ENCODE results near the gene WDR74. TPM values are rescaled to one million over a fixed set of nuclear protein-coding genes. Genes with fewer than 3 reads are reported as not detected.

The WDR74 gene
- total RNA-seq, 2 donors from 2014 or later, result 44.6 to 48.1 TPM

DNA sequence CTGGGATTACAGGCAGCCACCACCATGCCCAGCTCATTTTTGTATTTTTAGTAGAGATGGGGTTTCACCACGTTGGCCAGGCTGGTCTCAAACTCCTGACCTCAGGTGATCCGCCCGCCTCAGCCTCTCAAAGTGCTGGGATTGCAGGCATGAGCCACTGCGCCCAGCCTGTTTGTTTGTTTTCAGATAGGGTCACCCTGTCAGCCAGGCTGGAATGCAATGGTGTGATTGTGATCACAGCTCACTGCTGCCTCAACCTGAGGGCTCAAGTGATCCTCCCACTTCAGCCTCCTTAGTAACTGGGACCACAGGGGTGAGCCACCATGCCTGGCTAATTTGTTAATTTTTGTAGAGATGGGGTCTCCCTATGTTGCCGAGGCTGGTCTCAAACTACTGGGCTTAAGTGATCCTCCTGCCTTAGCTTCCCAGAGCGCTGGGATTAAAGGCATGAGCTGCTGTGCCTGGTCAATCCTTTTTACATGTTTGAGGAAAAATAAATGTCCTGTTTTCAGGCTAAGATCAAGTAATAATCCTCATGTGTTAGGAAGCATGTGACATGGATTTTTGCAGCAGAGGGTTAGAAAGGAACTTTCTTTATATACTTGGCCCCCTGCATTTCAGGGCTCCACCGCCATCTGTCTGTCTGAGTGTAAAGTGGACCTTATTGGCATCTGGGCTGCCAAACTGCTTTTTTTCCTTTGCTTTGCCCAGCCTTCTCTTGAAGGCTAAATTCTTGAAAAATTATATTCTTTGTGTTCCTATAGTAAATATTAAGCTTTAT lies 36.5 kb upstream of the WDR74 start:
- Histone ChIP-seq H3K4me1 (ENCODE audit: control insufficient read depth, insufficient read depth, low read length) (peaks cover 8% of the 10 kb centered on the region), H3K9me3 (ENCODE audit: control insufficient read depth, low read length) (no peaks in the 10 kb centered on the region), H3K4me3 (ENCODE audit: low read length) (no peak overlapping the region), H3K27ac (ENCODE audit: low read depth, low read length) (no peak overlapping the region), H3K27me3 (ENCODE audit: control insufficient read depth, insufficient read depth, low read length, poor library complexity, severe bottlenecking) (no peaks in the 10 kb centered on the region), H3K9ac (ENCODE audit: extremely low read depth, low read length, poor library complexity, severe bottlenecking) (no peak overlapping the region), H3K36me3 (ENCODE audit: control insufficient read depth, insufficient read depth, low read length) (peaks cover 57% of the 10 kb centered on the region)
- H3K4me3 Mint-ChIP-seq, result no peak overlapping the region
- no peaks in the 10 kb centered on the region for H3K27me3 Mint-ChIP-seq (ENCODE audit: insufficient read depth)
- peaks cover 46% of the 10 kb centered on the region for H3K36me3 Mint-ChIP-seq (ENCODE audit: low read depth)
- peaks cover 22% of the 10 kb centered on the region for H3K4me1 Mint-ChIP-seq
- no peaks in the 10 kb centered on the region for H3K9me3 Mint-ChIP-seq
- TF ChIP-seq, protein P1, sequence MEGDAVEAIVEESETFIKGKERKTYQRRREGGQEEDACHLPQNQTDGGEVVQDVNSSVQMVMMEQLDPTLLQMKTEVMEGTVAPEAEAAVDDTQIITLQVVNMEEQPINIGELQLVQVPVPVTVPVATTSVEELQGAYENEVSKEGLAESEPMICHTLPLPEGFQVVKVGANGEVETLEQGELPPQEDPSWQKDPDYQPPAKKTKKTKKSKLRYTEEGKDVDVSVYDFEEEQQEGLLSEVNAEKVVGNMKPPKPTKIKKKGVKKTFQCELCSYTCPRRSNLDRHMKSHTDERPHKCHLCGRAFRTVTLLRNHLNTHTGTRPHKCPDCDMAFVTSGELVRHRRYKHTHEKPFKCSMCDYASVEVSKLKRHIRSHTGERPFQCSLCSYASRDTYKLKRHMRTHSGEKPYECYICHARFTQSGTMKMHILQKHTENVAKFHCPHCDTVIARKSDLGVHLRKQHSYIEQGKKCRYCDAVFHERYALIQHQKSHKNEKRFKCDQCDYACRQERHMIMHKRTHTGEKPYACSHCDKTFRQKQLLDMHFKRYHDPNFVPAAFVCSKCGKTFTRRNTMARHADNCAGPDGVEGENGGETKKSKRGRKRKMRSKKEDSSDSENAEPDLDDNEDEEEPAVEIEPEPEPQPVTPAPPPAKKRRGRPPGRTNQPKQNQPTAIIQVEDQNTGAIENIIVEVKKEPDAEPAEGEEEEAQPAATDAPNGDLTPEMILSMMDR (conservative IDR thresholded peaks at IDR 0.05), result peak; percentile 34
- 86 to 100% methylated on average over 6 to 7 of the region's 7 CpGs for WGBS, 2 experiments (ENCODE audit: insufficient coverage in 1 of 2, insufficient read length in 1 of 2)
- DNase-seq, result no peak
- H3K27ac Mint-ChIP-seq, result peak overlapping the region; percentile 76

DNA sequence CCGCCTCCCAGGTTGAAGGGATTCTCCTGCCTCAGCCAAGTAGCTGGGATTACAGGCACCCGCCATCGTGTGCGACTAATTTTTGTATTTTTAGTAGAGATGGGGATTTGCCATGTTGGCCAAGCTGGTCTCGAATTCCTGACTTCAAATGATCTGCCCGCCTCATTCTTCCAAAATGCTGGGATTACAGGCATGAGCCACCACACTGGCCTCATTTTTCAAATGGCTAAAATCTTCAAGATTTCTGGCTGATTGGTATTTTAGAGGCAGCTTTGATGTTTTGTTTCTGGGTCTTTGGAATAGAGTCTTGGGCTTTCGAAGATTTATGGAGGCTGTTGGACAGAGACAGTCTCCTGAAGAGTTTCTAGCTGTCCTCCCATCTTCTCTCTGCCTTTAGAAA lies 35.5 kb upstream of the WDR74 start:
- Mint-ChIP-seq H3K27ac (peak overlapping the region; percentile 39), H3K4me3 (no peak overlapping the region), H3K9me3 (no peaks in the 10 kb centered on the region), H3K4me1 (peaks cover 15% of the 10 kb centered on the region), H3K36me3 (ENCODE audit: low read depth) (peaks cover 49% of the 10 kb centered on the region), H3K27me3 (ENCODE audit: insufficient read depth) (no peaks in the 10 kb centered on the region)
- H3K4me3 ChIP-seq (ENCODE audit: low read length), result no peak overlapping the region
- DNase-seq, result no peak
- no peaks in the 10 kb centered on the region for H3K27me3 ChIP-seq (ENCODE audit: control insufficient read depth, insufficient read depth, low read length, poor library complexity, severe bottlenecking)
- H3K9ac ChIP-seq (ENCODE audit: extremely low read depth, low read length, poor library complexity, severe bottlenecking), result no peak overlapping the region
- H3K9me3 ChIP-seq (ENCODE audit: control insufficient read depth, low read length), result no peaks in the 10 kb centered on the region
- TF ChIP-seq, protein P1 (conservative IDR thresholded peaks at IDR 0.05), result no peak
- 94 to 95% methylated on average over 7 of the region's 7 CpGs for WGBS, 2 experiments (ENCODE audit: insufficient coverage in 1 of 2, insufficient read length in 1 of 2)
- H3K4me1 ChIP-seq (ENCODE audit: control insufficient read depth, insufficient read depth, low read length), result peaks cover 8% of the 10 kb centered on the region
- no peak overlapping the region for H3K27ac ChIP-seq (ENCODE audit: low read depth, low read length)
- H3K36me3 ChIP-seq (ENCODE audit: control insufficient read depth, insufficient read depth, low read length), result peaks cover 62% of the 10 kb centered on the region

DNA sequence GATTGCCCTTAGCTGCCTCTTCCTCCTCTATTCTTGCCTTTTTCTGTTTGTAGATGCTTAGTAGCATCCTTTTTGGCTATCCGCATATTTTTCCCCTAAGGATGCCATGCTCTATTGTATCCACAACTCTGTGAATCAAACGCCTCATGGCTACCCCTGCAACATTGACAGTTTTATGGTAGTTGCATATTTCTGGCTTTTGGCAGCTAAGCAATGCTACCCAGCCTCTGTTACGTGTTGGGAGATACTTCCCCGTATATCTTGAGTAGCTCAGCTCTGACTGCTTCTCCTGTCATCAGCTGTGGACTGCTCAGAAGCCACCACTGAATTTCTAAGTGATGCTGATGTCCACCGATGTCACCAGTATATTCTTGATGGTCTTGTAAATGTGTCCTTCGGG lies 26.2 kb upstream of the WDR74 start:
- H3K27me3 ChIP-seq (ENCODE audit: control insufficient read depth, insufficient read depth, low read length, poor library complexity, severe bottlenecking), result no peaks in the 10 kb centered on the region
- no peak overlapping the region for H3K27ac ChIP-seq (ENCODE audit: low read depth, low read length)
- Mint-ChIP-seq H3K4me1 (peaks cover 22% of the 10 kb centered on the region), H3K27me3 (ENCODE audit: insufficient read depth) (no peaks in the 10 kb centered on the region), H3K36me3 (ENCODE audit: low read depth) (peaks cover 27% of the 10 kb centered on the region), H3K9me3 (no peaks in the 10 kb centered on the region), H3K27ac (peak overlapping the region; percentile 15), H3K4me3 (no peak overlapping the region)
- peaks cover 9% of the 10 kb centered on the region for H3K4me1 ChIP-seq (ENCODE audit: control insufficient read depth, insufficient read depth, low read length)
- 94 to 97% methylated on average over 5 to 6 of the region's 6 CpGs for WGBS, 2 experiments (ENCODE audit: insufficient coverage in 1 of 2, insufficient read length in 1 of 2)
- no peak overlapping the region for H3K4me3 ChIP-seq (ENCODE audit: low read length)
- no peak overlapping the region for H3K9ac ChIP-seq (ENCODE audit: extremely low read depth, low read length, poor library complexity, severe bottlenecking)
- no peak for DNase-seq
- peaks cover 33% of the 10 kb centered on the region for H3K36me3 ChIP-seq (ENCODE audit: control insufficient read depth, insufficient read depth, low read length)
- TF ChIP-seq, protein P1 (conservative IDR thresholded peaks at IDR 0.05), result no peak
- H3K9me3 ChIP-seq (ENCODE audit: control insufficient read depth, low read length), result no peaks in the 10 kb centered on the region

Measured in endodermal cell (in vitro differentiated cells).